ENCODE data around the gene GAK. TPM values are rescaled to one million over a fixed set of nuclear protein-coding genes. Genes with fewer than 3 reads are reported as not detected.

Gene GAK
- polyA plus RNA-seq, 1 of the 3 experiments (the other 2 are of a cell fraction): 35.9 TPM

DNA sequence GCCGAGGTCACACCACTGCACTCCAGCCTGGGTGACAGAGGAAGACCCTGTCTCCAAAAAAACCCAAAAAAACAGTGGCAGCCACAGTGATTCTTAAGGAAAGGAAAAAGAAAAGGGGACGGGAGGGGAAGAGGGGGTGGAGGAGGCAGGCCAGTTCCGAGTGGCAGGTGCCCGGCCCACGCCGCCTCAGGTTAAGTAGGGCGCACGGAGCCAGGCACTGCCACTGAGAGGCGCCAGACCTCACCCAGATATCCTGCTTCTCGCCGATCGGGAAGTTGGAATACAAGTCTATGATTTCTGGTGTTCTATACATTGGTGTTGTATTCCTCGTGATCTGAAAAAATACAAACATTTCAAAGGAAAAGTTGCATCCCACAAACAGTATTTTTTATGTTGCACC, 35.9 kb downstream of the GAK start:
- CTCF ChIA-PET: no interaction called here

DNA sequence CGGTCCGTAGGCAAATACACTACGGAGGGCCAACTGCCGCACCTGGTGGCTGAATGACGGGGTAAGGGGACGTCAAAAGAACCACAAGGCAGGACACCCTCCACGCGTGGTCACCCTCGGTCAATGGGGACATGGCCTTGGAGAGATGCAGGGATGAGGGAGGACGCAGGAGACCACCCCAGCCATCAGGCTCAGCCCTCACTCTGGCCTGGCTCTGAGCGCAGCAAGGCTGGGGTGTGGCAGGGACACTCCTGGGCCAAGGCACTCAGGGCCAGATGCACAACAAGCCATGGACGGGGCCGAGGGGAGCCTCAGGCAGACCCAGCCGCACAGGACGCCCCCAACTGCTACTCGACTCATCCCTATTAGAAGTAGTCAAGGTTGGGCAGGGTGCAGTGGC, 36.5 kb downstream of the GAK start:
- H3K36me3 ChIP-seq (replicated peaks in 1 of 2; ENCODE audit: control insufficient read depth in 1 of 2, insufficient read depth in 2 of 2, low read length in 1 of 2): peaks cover 0 to 35% of the 10 kb centered on the region in 2 experiments
- no peaks in the 10 kb centered on the region for H3K27me3 ChIP-seq (ENCODE audit: insufficient read depth)
- DNase-seq: no peak
- H3F3A ChIP-seq (replicated peaks; ENCODE audit: insufficient read depth): no peaks in the 10 kb centered on the region
- CTCF ChIA-PET: no interaction called here
- no peak overlapping the region for H3K4me2 ChIP-seq
- no peaks in the 10 kb centered on the region for H3K4me1 ChIP-seq (ENCODE audit: control insufficient read depth in 1 of 2, insufficient read depth in 2 of 2, low read depth in 1 of 2, low read length in 1 of 2)
- POLR2A ChIA-PET: no interaction called here
- H3K79me2 ChIP-seq (ENCODE audit: insufficient read depth): no peaks in the 10 kb centered on the region
- TF ChIP-seq NFIC (IDR thresholded peaks at IDR 0.05; ENCODE audit: borderline replicate concordance) (no peak), GATA2 (CRISPR knock-in tag; IDR thresholded peaks at IDR 0.05) (no peak), SMC3 (IDR thresholded peaks at IDR 0.05; ENCODE audit: low read depth, low read length) (no peak), FOXJ3 (CRISPR knock-in tag; IDR thresholded peaks at IDR 0.05) (no peak), NRF1 (IDR thresholded peaks at IDR 0.05; ENCODE audit: low read depth, low read length) (no peak), RCOR1 (IDR thresholded peaks at IDR 0.05; ENCODE audit: low read length) (no peak), ELF1 (IDR thresholded peaks at IDR 0.05) (no peak), EZH2phosphoT487 (IDR thresholded peaks at IDR 0.05; ENCODE audit: borderline replicate concordance, low read depth) (no peak), SIN3A (IDR thresholded peaks at IDR 0.05; ENCODE audit: borderline replicate concordance, low read depth, low read length) (no peak), RXRA (IDR thresholded peaks at IDR 0.05; ENCODE audit: borderline replicate concordance, low read depth) (no peak), TEAD4 (IDR thresholded peaks at IDR 0.05; ENCODE audit: borderline replicate concordance, insufficient read depth) (no peak), TCF12 (IDR thresholded peaks at IDR 0.05) (no peak), RFX5 (IDR thresholded peaks at IDR 0.05; ENCODE audit: low read length) (no peak), TAF1 (IDR thresholded peaks at IDR 0.05; ENCODE audit: borderline replicate concordance, low read depth, low read length) (no peak), MXI1 (IDR thresholded peaks at IDR 0.05; ENCODE audit: low read depth, low read length) (no peak)
- TF ChIP-seq, protein P1, sequence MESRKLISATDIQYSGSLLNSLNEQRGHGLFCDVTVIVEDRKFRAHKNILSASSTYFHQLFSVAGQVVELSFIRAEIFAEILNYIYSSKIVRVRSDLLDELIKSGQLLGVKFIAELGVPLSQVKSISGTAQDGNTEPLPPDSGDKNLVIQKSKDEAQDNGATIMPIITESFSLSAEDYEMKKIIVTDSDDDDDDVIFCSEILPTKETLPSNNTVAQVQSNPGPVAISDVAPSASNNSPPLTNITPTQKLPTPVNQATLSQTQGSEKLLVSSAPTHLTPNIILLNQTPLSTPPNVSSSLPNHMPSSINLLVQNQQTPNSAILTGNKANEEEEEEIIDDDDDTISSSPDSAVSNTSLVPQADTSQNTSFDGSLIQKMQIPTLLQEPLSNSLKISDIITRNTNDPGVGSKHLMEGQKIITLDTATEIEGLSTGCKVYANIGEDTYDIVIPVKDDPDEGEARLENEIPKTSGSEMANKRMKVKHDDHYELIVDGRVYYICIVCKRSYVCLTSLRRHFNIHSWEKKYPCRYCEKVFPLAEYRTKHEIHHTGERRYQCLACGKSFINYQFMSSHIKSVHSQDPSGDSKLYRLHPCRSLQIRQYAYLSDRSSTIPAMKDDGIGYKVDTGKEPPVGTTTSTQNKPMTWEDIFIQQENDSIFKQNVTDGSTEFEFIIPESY (IDR thresholded peaks at IDR 0.05; ENCODE audit: borderline replicate concordance, low read depth): no peak
- TF ChIP-seq, protein P2, sequence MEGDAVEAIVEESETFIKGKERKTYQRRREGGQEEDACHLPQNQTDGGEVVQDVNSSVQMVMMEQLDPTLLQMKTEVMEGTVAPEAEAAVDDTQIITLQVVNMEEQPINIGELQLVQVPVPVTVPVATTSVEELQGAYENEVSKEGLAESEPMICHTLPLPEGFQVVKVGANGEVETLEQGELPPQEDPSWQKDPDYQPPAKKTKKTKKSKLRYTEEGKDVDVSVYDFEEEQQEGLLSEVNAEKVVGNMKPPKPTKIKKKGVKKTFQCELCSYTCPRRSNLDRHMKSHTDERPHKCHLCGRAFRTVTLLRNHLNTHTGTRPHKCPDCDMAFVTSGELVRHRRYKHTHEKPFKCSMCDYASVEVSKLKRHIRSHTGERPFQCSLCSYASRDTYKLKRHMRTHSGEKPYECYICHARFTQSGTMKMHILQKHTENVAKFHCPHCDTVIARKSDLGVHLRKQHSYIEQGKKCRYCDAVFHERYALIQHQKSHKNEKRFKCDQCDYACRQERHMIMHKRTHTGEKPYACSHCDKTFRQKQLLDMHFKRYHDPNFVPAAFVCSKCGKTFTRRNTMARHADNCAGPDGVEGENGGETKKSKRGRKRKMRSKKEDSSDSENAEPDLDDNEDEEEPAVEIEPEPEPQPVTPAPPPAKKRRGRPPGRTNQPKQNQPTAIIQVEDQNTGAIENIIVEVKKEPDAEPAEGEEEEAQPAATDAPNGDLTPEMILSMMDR (IDR thresholded peaks at IDR 0.05): no peak
- TF ChIP-seq, protein P3, sequence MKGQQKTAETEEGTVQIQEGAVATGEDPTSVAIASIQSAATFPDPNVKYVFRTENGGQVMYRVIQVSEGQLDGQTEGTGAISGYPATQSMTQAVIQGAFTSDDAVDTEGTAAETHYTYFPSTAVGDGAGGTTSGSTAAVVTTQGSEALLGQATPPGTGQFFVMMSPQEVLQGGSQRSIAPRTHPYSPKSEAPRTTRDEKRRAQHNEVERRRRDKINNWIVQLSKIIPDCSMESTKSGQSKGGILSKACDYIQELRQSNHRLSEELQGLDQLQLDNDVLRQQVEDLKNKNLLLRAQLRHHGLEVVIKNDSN (IDR thresholded peaks at IDR 0.05; ENCODE audit: borderline replicate concordance, low read depth): no peak
- TF ChIP-seq, protein P4, sequence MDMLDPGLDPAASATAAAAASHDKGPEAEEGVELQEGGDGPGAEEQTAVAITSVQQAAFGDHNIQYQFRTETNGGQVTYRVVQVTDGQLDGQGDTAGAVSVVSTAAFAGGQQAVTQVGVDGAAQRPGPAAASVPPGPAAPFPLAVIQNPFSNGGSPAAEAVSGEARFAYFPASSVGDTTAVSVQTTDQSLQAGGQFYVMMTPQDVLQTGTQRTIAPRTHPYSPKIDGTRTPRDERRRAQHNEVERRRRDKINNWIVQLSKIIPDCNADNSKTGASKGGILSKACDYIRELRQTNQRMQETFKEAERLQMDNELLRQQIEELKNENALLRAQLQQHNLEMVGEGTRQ (IDR thresholded peaks at IDR 0.05; ENCODE audit: borderline replicate concordance, low read depth, low read length): no peak
- TF ChIP-seq, protein P5, sequence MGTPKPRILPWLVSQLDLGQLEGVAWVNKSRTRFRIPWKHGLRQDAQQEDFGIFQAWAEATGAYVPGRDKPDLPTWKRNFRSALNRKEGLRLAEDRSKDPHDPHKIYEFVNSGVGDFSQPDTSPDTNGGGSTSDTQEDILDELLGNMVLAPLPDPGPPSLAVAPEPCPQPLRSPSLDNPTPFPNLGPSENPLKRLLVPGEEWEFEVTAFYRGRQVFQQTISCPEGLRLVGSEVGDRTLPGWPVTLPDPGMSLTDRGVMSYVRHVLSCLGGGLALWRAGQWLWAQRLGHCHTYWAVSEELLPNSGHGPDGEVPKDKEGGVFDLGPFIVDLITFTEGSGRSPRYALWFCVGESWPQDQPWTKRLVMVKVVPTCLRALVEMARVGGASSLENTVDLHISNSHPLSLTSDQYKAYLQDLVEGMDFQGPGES (IDR thresholded peaks at IDR 0.05; ENCODE audit: low read depth, low read length): no peak
- WGBS (ENCODE audit: low lambda C conversion rate): 96% methylated on average over 15 of the region's 16 CpGs
- H3K9ac ChIP-seq: no peak overlapping the region
- H3K27ac ChIP-seq (ENCODE audit: low read depth in 2 of 2, low read length in 1 of 2): no peak overlapping the region
- no peaks in the 10 kb centered on the region for H3K9me2 ChIP-seq
- H3K4me3 ChIP-seq (ENCODE audit: low read depth in 2 of 2, low read length in 1 of 2): no peak overlapping the region
- H2AFZ ChIP-seq (ENCODE audit: low read depth): no peak overlapping the region
- no peaks in the 10 kb centered on the region for H4K20me1 ChIP-seq (ENCODE audit: insufficient read depth)
- no peaks in the 10 kb centered on the region for H3K9me3 ChIP-seq

More for the DNA sequence above, 35.9 kb downstream of the GAK start:
- Histone ChIP-seq H3K9me2 (no peaks in the 10 kb centered on the region), H3F3A (replicated peaks; ENCODE audit: insufficient read depth) (no peaks in the 10 kb centered on the region), H3K36me3 (replicated peaks in 1 of 2; ENCODE audit: control insufficient read depth in 1 of 2, insufficient read depth in 2 of 2, low read length in 1 of 2) (peaks cover 0 to 38% of the 10 kb centered on the region in 2 experiments), H3K9ac (no peak overlapping the region), H3K4me2 (no peak overlapping the region), H3K4me1 (ENCODE audit: control insufficient read depth in 1 of 2, insufficient read depth in 2 of 2, low read depth in 1 of 2, low read length in 1 of 2) (no peaks in the 10 kb centered on the region), H3K9me3 (no peaks in the 10 kb centered on the region), H4K20me1 (ENCODE audit: insufficient read depth) (no peaks in the 10 kb centered on the region), H3K27ac (ENCODE audit: low read depth in 2 of 2, low read length in 1 of 2) (no peak overlapping the region), H2AFZ (ENCODE audit: low read depth) (no peak overlapping the region), H3K4me3 (ENCODE audit: low read depth in 2 of 2, low read length in 1 of 2) (no peak overlapping the region), H3K27me3 (ENCODE audit: insufficient read depth) (no peaks in the 10 kb centered on the region), H3K79me2 (ENCODE audit: insufficient read depth) (no peaks in the 10 kb centered on the region)
- POLR2A ChIA-PET: no interaction called here
- peak; percentile 3; the same call in 1 of the 2 replicates for TF ChIP-seq RAD21 (IDR thresholded peaks at IDR 0.05; ENCODE audit: low read length)
- no peak for TF ChIP-seq TAF1 (IDR thresholded peaks at IDR 0.05; ENCODE audit: borderline replicate concordance, low read depth, low read length)
- TF ChIP-seq SMC3 (IDR thresholded peaks at IDR 0.05; ENCODE audit: low read depth, low read length): no peak
- WGBS (ENCODE audit: low lambda C conversion rate): 97% methylated on average over 11 of the region's 13 CpGs
- DNase-seq: no peak

Data from SK-N-SH (cell line).